Tongue (tissue), 2 donors: ENCODE results near the gene PACS2. TPM values are rescaled to one million over a fixed set of nuclear protein-coding genes. Genes with fewer than 3 reads are reported as not detected.

Experiments used
- DNase-seq: peaks from one replicate; pipeline ENCODE4 v3.0.0-alpha.2; 2015
- total RNA-seq: library from RNA; depleted of rRNA; stranded (reverse); fragments of >200 nt; gene quantifications from one replicate; pipeline ENCODE4 v1.2.3, GENCODE V29; 2014

The PACS2 gene
- total RNA-seq, 1 donor from 2014 or later = 84.8 TPM

GRCh38 chr14:105408592-105408991 lies 94.0 kb downstream of the PACS2 start:
- no peak for DNase-seq

GRCh38 chr14:105409364-105409763 lies 94.8 kb downstream of the PACS2 start:
- no peak for DNase-seq

GRCh38 chr14:105410642-105411016 lies 96.1 kb downstream of the PACS2 start:
- DNase-seq = no peak

- peak; percentile 55 for DNase-seq
These were observed 96.7 kb downstream of the PACS2 start for GRCh38 chr14:105411017-105411941.

- DNase-seq = no peak
These were observed 97.6 kb downstream of the PACS2 start for GRCh38 chr14:105411985-105412770.

GRCh38 chr14:105412771-105413543 lies 98.4 kb downstream of the PACS2 start:
- DNase-seq = no peak

- no peak for DNase-seq
These were observed 99.0 kb downstream of the PACS2 start for GRCh38 chr14:105413544-105413886.

- DNase-seq = peak; percentile 84
These were observed 100.2 kb downstream of the PACS2 start for GRCh38 chr14:105414456-105415371.

- no peak for DNase-seq
These were observed 101.2 kb downstream of the PACS2 start for GRCh38 chr14:105415481-105416428.

GRCh38 chr14:105416671-105417070 lies 102.1 kb downstream of the PACS2 start:
- DNase-seq = no peak

GRCh38 chr14:105417690-105418121 lies 103.2 kb downstream of the PACS2 start:
- no peak for DNase-seq

GRCh38 chr14:105418269-105419194 lies 104.0 kb downstream of the PACS2 start:
- DNase-seq = peak; percentile 41

- peak; percentile 67 for DNase-seq
These were observed 104.9 kb downstream of the PACS2 start, which contains the start of gene MTA1 for GRCh38 chr14:105419195-105420091. TSS of gene MTA1 (plus strand) at chr14:105419827. CDS start at chr14:105420036, 209 bp downstream.

- no peak for DNase-seq
These were observed 105.8 kb downstream of the PACS2 start for GRCh38 chr14:105420101-105420973.

- no peak for DNase-seq
These were observed 106.6 kb downstream of the PACS2 start for GRCh38 chr14:105420974-105421674.
